GM18519 (cell line): ENCODE measurements around the gene COPG2.
"Not testable (repeated sequence)": the region's sequence is repeated elsewhere in the genome, so short reads cannot be mapped to it uniquely, and the experiment has no call there.

Source experiments
- ATAC-seq: cut with Tn5 transposase; IDR thresholded peaks from one replicate; pipeline ENCODE4 v1.9.1; 2021; ENCODE audit warnings: mild to moderate bottlenecking, moderate library complexity; ENCODE audit not compliant: unreplicated experiment, low FRiP score

COPG2 gene

DNA sequence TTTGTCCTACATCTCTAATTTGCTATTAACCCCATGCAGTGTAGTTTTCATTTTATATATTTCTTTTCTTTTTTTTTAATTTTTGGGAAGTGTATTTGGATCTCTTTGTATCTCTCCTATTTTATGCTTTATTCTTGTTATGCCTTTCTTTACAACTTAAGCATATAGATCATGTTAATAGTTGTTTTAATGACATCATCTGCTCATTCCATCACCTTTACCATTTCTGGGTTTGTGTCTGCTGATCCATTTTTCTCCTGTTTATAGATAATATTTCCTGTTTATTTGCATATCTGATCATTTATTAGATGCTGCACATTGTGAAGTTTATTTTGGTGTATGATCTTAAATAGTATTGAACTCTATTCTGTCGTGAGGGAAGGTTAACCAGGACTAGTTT, 13.7 kb downstream of the COPG2 start:
- no peak for ATAC-seq

DNA sequence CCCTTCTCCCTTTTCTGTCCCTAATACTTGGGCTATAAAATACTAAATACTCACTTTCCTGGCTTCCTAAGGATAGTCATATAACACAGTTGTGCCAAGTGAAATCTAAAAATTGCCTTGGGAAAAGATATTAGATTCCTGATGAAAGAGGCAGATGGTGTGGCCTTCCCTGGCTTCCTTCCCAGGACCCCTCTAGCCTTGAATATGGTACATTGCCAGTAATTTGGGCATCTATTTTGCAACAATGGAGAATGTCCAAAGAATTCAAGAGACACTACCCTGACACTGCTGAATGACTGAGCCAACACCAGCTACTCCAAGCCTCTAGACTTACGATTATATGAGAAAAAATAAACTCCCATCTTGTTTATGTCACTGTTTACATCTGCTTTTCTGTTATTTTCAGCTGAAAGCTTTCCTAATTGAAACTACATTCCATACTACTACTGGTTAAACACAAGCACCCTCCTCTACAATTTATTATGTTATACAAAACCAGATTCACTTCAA, 17.9 kb downstream of the COPG2 start:
- no peak for ATAC-seq

DNA sequence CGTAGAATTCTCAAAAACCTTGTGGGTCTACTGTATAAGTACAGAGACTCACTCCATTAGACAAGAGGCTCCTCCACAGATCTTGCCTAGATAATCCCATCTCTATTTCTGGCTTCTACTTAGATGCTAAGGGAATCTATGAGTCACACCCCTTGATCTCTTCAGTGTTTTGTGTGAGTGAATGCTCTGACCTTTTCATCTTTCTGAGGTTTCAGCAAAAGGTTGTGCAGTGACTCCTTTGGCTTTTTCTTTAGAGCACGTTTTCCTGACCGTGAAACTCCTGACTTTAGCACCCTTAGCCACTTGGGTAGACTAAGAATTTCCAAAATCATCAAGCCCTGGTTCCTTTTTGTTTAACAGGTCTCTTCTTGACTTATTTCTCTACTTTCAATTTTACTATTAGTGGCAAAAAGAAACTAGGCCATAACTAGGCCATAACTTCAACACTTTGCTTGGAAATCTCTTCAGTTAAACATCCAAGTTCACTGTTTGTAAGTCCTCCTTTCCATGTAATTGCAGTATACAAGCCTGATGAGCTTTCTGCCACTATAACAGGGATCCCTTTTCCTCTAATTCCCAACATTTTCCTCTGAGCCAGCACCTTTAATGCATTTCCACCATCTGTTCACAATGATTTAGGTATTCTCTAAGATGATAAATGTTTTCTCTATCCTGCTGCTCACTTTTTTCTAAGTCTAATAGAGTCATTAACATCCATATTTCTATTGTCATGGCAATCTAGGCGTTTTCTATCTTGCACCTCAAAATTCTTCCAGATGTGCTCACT, 19.4 kb downstream of the COPG2 start:
- ATAC-seq, result no peak

DNA sequence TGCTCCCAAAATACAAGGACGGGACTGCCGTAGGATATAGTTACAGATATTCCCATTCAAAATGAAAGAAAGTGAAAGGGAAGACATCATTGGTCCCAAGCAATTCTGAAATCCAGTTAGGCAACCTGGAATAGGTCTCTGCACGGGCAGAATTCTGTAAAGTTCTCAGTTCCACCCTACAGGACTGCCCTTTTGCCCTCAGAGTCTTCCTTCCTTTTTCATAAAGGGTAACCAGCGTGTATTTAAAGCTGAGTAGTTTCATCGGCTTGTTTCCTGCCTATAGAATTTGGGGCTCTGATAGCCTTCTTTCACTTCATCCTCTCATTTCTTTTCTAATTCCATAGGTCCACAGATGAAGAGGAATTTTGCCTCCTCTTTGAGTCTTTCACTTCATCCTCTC, 20.0 kb downstream of the COPG2 start:
- no peak for ATAC-seq

DNA sequence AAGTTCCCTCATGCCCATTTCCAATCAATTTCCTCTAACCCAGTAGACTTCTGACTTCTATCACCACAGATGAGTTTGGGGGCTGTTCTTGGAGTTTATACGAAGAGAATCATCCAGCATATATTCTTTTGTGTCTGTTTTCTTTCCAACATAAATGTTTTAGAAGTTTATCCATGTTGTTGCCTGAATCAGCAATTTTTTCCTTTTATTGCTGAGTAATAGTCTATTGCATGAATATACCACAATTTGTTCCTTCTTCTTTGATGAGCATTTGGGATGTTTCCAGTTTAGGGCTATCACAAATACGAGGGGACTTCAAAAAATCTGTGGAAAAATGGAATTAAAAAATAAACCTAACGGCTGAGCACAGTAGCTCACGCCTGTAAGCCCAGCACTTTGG, 26.2 kb downstream of the COPG2 start:
- no peak for ATAC-seq

DNA sequence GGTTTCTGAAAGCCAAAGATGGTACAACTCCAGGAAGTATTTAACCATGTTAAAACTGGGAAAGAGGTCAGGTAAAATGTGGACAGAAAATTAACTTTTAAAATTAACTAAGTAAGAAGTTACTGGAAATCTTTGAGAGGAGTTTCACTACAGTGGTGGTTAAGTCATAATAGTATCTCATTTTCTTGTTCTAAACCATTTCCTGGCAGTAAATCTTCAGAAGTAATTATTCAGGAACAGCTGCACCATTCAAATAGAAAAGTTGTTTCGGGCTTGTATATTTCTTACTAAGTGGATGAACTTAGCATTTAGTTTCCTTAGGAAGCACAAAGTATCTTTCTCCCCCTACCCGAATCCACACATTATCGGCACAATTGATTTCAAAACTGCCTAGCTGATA, 27.1 kb downstream of the COPG2 start:
- no peak for ATAC-seq

DNA sequence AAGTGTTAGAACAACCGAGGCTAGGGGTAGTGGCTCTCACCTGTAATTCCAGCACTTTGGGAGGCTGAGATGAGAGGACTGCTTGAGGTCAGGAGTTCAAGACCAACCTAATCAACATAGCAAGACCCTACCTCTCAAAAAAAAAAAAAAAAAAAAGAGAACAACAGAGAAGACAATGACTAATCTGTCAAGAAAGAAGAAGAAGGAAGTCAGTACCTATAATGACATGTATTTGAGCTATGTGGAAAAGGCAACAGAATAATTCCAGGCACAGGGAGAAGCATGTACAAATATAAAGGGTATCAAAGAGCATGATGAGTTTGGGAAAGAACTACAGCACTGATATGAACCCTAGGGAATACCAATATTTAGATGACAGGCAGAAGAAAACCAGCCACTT, 27.5 kb downstream of the COPG2 start:
- ATAC-seq, result no peak

DNA sequence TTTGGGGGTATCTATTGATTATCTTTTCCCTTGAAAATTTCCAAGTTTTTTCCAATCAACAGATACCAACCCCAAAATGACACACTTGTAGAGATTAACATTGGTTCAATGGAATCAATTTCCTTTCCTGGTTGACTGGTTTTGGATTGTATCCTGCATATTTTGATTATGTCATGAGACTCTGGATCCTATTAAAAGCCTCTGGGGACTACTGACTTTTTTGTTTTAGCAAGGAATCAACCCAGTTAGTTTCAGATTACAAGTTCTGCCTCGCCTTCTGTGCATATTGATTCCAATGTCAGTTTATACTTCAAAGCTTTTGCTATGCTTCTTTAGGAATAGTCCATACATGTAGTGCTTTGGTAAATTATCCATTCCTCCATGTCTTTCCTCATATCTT, 29.2 kb downstream of the COPG2 start:
- no peak for ATAC-seq

DNA sequence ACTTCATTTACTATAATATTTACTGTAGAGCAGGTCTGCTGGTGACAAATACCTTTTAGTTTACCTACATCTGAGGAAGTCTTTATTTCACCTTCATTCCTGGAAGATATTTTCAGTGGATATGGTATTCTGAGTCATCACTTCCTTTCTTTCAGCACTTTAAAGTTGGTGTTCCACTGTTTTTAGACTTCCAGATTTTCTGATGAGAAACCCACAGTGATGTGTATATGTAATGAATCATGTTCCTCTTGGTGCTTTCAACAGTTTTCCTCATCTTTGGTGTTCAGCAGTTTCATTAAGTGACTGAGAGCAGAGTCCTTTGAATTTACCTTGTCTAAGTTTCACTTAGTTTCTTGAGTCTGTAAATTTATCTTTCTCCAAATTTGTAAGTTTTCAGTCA, 36.4 kb downstream of the COPG2 start:
- no peak for ATAC-seq

DNA sequence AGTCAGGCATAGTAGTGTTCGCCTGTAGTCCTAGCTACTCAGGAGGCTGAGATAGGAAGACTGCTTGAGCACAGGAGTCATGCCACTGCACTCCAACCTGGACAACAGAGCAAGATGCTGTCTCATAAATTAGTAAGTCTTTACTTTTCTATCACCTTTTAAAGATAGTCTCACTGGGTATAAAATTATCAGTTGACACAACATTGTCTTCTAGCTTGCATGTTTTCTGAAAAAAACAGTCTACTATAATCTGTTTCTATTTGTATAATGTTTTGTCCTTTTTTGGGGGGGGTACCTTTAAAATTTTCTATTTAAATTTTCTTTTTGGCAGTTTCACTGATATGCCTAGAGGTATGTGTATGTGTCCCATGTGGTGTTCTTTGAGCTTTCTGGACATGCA, 39.6 kb downstream of the COPG2 start:
- no peak for ATAC-seq

DNA sequence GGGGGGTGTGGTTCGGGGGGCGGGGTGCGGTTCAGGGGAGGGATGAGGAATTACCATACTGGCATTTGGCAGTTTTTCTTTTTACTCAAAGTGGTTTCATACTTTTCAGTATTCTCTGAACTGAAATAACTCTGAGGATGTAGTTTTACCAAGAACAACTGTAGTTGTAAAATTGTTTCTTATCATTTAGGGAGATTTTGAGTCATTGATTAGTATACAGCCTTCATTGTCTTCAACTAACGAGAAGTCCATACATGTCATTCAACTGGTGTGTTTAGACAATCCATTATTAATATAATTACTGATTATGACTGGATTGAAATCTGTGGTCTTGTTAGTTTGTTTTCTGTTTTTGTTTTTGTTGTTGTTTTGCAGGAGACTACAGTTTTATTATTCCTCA, 40.8 kb downstream of the COPG2 start:
- no peak for ATAC-seq

DNA sequence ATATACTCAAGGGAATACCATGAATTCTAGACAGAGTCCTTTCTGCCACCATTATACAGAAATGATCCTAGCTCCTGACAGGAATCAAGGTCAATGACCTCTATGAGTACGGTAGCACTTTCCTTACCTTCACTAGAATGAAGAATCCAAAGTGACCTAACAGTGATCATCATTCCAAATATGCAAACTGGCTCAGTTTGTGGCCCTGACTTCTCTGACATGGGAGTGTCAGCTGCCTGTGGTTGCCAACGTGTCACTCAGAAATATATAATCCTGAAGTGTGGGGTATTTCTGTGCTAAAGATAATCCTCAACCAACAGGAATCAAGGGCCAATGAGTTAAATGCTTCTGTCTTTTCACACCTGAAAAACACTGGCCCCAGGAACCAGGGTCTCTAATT, 45.7 kb downstream of the COPG2 start:
- ATAC-seq, result no peak

DNA sequence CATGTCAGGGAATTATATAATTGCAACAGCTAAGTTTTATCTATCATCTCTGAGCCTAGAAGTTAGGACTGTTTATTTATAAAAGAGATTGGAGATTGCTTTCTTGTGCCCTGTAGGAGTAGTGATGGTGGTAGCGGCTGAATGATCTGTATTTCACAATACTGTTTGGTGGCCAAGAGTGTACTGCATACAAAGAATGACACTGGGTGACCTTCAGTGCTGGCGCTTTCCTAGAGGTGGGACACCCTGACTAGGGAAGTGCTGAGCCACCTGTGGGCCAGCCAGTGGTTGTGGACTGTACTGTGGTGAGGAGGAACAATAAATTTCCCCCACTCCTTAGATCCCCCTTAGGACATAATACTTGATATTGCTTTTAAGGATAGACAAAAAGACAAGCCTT, 53.0 kb downstream of the COPG2 start:
- no peak for ATAC-seq

DNA sequence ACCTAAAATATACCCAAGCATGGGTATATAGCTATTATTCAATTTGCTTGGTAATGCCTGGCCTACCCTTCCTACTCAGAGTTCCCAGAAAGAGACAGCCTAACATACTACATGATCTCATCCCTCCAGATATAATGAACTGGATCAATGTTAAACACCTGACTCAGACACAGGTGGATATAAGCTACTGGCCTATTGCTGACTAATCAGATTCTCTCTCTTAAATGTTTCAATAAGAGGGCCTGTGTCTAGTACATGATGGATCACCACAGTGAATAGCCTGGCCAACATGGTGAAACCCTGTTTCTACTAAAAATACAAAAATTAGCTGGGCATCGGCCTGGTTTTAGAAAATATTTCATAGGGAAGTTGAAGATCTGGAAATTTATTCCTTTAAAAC, 54.1 kb downstream of the COPG2 start:
- ATAC-seq, result no peak

DNA sequence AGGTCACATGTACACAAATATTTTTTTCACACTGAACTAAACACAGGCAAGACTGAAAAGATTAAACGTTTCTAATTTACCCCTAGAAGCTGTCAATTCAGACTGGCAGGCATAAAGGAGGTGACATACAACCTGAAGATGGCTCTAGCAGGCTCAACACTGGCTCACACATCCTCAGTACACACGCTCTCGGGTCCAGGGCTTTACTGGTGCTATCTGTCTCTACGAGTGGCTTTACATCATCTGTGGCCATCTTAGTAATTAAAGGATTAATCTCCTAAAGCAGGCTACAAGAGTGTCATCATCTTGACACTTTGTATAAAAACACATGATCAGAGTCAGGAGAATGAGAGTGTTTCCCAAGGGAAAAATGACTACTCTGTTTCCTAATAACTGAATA, 57.3 kb downstream of the COPG2 start:
- ATAC-seq, result no peak

DNA sequence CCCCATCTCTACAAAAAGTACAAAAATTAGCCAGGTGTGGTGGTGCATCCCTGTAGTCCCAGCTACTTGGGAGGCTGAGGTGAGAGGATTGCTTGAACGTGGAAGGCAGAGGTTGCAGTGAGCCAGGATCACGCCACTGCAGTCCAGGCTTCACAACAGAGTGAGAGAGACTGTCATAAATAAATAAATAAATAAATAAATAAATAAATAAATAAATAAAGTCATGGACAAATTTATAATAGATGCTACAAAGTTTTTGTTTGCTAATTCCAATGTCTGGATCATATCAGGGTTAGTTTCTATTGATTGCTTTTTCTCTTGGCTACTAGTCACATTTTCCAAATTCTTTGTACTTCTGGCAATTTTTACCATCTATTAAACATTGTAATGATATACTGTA, 61.5 kb downstream of the COPG2 start:
- not testable (repeated sequence) for ATAC-seq

DNA sequence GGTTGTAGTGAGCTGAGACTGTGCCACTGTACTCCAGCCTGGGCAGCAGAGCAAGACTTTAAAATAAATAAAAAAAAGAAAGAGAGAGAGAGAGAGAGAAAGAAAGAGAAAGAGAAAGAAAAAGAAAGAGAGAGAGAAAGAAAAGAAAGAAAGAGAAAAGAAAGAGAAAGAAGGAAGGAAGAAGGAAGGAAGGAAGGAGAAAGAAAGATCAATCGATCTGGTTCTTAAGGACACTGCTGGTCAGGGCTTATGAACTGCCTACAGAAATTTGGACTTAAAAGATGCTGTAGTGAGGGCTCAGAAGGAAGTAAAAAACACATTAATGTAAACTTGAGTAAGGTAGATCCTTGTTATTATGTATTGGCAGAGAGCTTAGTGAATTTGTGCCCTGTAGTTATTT, 62.4 kb downstream of the COPG2 start:
- no peak for ATAC-seq

DNA sequence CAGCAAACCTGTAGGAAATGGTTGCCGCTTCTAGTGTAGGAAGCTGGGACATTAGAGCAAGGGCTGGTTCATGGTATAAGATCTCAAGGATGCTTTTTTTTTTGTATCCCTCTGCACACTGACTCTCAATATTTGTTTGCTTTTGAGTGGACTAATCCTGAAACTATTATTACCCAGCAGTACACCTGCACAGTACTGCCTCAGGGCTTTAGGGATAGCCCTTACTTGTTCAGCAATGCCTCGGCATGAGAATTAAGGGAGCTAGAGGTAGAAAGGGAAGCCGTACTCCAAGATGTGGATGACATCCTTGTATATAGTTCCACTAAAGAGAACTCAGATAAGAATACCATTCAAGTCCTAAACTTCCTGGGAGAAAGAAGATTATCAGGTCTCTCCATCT, 70.5 kb downstream of the COPG2 start:
- no peak for ATAC-seq

DNA sequence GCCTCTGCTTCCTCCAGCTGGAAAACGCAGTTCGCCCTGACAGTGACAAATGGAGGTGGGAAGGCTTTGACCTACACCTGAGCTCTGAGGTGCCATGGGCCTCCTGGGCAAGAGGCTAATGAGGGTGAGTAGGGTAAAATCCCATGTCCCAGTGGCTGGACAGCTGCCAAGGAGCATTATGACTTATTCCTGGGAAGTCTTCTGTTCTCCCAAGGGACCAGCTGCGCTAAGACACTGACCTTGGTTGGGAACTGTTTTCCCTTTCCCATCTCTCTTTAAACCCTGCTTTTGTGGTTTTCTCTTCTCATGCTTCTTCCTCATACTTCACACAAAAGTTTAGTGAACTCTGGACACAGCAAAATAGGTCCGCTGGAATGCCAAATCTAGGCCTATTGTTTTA, 72.6 kb downstream of the COPG2 start:
- ATAC-seq, result no peak

DNA sequence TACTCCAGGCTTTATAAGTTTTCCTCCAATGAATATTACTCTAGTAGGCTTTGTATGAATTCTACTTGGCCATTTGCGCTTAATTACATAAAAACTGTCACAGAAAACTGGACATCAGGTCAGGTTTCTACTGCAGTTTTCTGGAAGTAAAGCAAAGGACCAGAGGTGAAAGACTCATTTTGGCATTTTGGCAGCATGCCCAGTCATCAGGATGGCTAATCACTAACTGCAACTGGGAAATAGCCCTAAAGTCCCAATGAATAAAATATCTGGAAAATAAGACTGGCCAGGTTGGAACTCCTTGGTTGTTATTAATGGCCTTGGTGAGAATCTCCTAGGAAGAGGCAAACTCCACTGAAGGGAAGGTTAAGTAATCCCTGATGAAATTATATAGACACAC, 75.5 kb downstream of the COPG2 start:
- ATAC-seq, result no peak

DNA sequence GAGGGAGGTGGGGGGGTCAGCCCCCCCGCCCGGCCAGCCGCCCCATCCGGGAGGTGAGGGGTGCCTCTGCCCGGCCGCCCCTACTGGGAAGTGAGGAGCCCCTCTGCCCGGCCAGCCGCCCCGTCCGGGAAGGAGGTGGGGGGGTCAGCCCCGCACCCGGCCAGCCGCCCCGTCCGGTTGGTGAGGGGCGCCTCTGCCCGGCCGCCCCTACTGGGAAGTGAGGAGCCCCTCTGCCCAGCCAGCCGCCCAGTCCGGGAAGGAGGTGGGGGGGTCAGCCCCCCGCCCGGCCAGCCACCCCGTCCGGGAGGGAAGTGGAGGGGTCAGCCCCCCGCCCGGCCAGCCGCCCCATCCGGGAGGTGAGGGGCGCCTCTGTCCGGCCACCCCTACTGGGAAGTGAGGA, 77.1 kb downstream of the COPG2 start:
- ATAC-seq, result not testable (repeated sequence)

DNA sequence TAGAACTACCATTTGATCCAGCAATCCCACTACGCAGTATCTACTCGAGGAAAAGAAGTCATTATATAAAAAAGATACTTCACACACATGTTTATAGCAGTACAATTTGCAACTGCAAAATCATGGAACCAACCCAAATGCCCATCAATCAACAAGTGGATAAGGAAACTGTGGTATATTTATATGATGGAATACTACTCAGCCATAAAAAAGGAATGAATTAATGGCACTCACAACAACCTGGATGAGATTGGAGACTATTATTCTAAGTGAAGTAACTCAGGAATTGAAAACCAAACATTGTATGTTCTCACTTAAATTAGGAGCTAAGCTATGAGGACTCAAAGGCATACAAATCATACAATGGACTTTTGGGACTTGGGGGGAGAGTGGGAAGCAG, 82.6 kb downstream of the COPG2 start:
- not testable (repeated sequence) for ATAC-seq

DNA sequence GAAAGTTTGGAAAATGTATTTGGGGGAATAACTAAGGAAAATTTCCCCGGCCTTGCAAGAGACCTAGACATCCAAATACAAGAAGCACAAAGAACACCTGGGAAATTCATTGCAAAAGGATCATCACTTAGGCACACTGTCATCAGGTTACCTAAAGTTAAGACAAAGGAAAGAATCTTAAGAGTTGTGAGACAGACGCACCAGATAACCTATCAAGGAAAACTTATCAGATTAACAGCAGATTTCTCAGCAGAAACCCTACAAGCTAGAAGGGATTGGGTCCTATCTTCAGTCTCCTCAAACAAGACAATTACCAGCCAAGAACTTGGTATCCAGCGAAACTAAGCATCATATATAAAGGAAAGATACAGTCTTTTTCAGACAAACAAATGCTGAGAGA, 93.4 kb downstream of the COPG2 start:
- not testable (repeated sequence) for ATAC-seq
